Nephron progenitor cell (in vitro differentiated cells): Measurements from ENCODE around the gene FGGY.
A peak's percentile ranks its signal among the peaks of the same experiment; 100 is the strongest.

Source experiments
- DNase-seq: peaks from one replicate; pipeline ENCODE4 v3.0.0; 2021
- H3K27ac Mint-ChIP-seq: 2 replicates; pipeline ENCODE4 v1.8.0; 2021; ENCODE audit warnings: mild to moderate bottlenecking, moderate library complexity, mixed read lengths
- H3K27me3 Mint-ChIP-seq: 2 replicates; pipeline ENCODE4 v1.8.0; 2021; ENCODE audit warnings: mild to moderate bottlenecking, low read depth, mixed read lengths; ENCODE audit not compliant: poor library complexity
- H3K36me3 Mint-ChIP-seq: 2 replicates; pipeline ENCODE4 v1.8.0; 2021; ENCODE audit warnings: low read depth, mixed read lengths
- H3K4me1 Mint-ChIP-seq: 2 replicates; pipeline ENCODE4 v1.8.0; 2021; ENCODE audit warnings: mixed read lengths
- H3K4me3 Mint-ChIP-seq: 2 replicates; pipeline ENCODE4 v1.8.0; 2021; ENCODE audit warnings: mild to moderate bottlenecking, moderate library complexity, mixed read lengths
- H3K9me3 Mint-ChIP-seq: 2 replicates; pipeline ENCODE4 v1.8.0; 2021; ENCODE audit warnings: mild to moderate bottlenecking, moderate library complexity, mixed read lengths
- CTCF ChIP-seq: fragments of 200-600 bp; sonication (generic); IDR thresholded peaks from 2 replicates; pipeline ENCODE4 v1.5.0; 2021; ENCODE audit warnings: antibody characterized with exemption

Gene FGGY

GRCh38 chr1:59315529-59316463, 18.9 kb downstream of the FGGY start:
- H3K27me3 Mint-ChIP-seq = no peaks in the 10 kb centered on the region
- H3K4me1 Mint-ChIP-seq = peaks cover 49% of the 10 kb centered on the region
- peak overlapping the region; percentile 87 for H3K27ac Mint-ChIP-seq
- H3K36me3 Mint-ChIP-seq = peaks cover 18% of the 10 kb centered on the region
- no peak for DNase-seq
- no peak overlapping the region for H3K4me3 Mint-ChIP-seq
- peaks cover 14% of the 10 kb centered on the region for H3K9me3 Mint-ChIP-seq
- TF ChIP-seq CTCF = no peak

GRCh38 chr1:59316497-59317128, 19.7 kb downstream of the FGGY start:
- Mint-ChIP-seq H3K9me3 (peaks cover 14% of the 10 kb centered on the region), H3K27me3 (no peaks in the 10 kb centered on the region), H3K4me3 (peak overlapping the region; percentile 37), H3K36me3 (peaks cover 18% of the 10 kb centered on the region), H3K27ac (peak overlapping the region; percentile 60), H3K4me1 (peaks cover 51% of the 10 kb centered on the region)
- no peak for DNase-seq
- no peak for TF ChIP-seq CTCF

- Mint-ChIP-seq H3K27ac (peak overlapping the region; percentile 43), H3K9me3 (peaks cover 10% of the 10 kb centered on the region), H3K36me3 (peaks cover 13% of the 10 kb centered on the region), H3K27me3 (no peaks in the 10 kb centered on the region), H3K4me3 (peak overlapping the region; percentile 37), H3K4me1 (peaks cover 53% of the 10 kb centered on the region)
- TF ChIP-seq CTCF = no peak
- DNase-seq = no peak
Observed at GRCh38 chr1:59317343-59317742, 20.4 kb downstream of the FGGY start.

GRCh38 chr1:59317780-59318179, 20.9 kb downstream of the FGGY start:
- TF ChIP-seq CTCF = no peak
- Mint-ChIP-seq H3K4me3 (no peak overlapping the region), H3K27ac (no peak overlapping the region), H3K36me3 (peaks cover 14% of the 10 kb centered on the region), H3K9me3 (peaks cover 9% of the 10 kb centered on the region), H3K27me3 (no peaks in the 10 kb centered on the region), H3K4me1 (peaks cover 53% of the 10 kb centered on the region)
- DNase-seq = no peak

GRCh38 chr1:59318271-59318860, 21.5 kb downstream of the FGGY start:
- Mint-ChIP-seq H3K36me3 (peaks cover 11% of the 10 kb centered on the region), H3K4me1 (peaks cover 53% of the 10 kb centered on the region), H3K27me3 (no peaks in the 10 kb centered on the region), H3K9me3 (peaks cover 3% of the 10 kb centered on the region), H3K27ac (no peak overlapping the region), H3K4me3 (no peak overlapping the region)
- DNase-seq = no peak
- TF ChIP-seq CTCF = no peak
